HG03045 (cell line): ENCODE measurements around the gene ZBTB11.
"Not testable (repeated sequence)": the region's sequence is repeated elsewhere in the genome, so short reads cannot be mapped to it uniquely, and the experiment has no call there.

ENCODE experiments used
- ATAC-seq: cut with Tn5 transposase; IDR thresholded peaks from one replicate; pipeline ENCODE4 v1.9.1; 2021; ENCODE audit warnings: mild to moderate bottlenecking, moderate library complexity; ENCODE audit not compliant: unreplicated experiment

The ZBTB11 gene

DNA sequence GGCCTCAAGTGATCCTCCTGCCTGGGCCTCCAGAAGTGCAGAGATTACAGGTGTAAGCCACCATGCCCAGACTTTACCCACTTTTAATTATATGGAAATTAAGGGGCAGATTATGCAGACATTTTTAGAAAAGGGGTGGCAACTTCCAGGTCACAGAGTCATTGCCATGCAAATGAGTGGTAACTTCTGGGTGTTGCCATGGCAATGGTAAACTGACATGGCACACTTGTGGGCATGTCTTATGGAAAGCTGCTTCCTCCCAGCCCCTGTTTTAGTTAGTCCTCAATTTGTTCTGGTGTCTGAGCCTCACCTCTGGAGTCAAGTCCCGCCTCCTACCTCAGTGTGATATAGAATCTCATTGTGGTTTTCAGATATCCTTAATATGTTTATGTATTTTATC, 53.3 kb downstream of the ZBTB11 start:
- no peak for ATAC-seq

DNA sequence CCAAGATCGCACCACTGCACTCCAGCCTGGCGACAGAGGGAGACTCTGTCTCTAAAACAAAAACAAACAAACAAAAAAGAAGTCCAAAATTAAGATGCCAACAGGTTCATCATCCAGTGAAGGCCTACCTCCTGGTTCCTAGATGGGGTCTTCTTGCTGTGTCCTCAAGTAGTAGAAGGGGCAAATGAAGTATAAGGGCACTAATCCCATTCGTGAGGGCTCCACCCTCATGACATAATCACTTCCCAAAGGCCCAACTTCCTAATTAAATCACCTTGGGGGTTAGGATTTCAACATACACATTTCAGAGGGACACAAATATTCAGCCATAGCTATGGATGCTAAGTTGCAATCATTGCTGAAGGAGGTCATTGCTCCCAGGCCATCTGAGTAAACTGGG, 57.2 kb downstream of the ZBTB11 start:
- no peak for ATAC-seq

DNA sequence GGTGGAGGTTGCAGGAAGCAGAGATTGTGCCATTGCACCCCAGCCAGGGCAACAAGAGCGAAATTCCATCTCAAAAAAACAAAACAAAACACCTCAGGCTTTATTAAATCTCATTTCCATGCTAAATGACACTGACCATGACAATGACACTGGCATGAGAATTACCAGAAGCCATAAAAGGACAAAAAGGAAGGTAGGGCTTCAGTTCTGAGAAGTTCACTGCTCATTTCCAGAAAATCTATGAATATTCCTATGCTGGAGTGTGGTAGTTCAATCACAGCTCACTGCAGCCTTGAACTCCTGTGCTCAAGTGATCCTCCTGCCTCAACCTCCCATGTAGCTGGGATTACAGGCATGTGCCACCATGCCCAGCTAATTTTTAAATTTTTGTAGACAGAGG, 58.2 kb downstream of the ZBTB11 start:
- no peak for ATAC-seq

DNA sequence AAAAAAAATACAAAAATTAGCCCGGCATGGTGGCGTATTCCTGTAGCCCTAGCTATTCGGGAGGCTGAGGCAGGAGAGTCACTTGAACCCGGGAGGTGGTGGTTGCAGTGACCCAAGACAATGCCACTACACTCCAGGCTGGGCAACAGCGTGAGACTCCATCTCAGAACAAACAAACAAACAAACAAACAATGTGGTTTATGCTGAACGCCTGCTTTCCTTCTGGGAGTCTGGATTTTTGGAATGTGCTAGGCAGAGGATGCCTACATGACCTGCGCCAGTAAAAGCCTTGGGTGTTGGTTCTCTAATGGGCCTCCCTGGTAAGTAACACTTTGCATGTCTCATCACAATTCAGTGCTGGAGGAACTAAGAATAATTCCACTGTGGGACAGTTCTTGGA, 59.5 kb downstream of the ZBTB11 start:
- ATAC-seq: no peak

DNA sequence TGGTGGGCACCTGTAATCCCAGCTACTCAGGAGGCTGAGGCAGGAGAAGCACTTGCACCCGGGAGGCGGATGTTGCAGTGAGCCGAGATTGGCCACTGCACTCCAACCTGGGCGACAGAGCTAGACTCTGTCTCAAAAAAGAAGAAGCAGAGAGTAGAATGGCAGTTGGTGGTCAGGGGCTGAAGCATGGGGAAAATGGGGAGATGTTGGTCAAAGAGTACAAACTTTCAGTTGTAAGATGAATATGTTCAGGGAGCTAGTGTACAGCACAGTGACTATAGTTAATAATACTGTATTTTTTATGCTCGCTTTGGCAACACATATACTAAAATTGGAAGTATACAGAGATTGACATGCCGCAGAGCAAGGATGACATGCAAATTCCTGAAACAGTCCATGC, 61.4 kb downstream of the ZBTB11 start:
- no peak for ATAC-seq

DNA sequence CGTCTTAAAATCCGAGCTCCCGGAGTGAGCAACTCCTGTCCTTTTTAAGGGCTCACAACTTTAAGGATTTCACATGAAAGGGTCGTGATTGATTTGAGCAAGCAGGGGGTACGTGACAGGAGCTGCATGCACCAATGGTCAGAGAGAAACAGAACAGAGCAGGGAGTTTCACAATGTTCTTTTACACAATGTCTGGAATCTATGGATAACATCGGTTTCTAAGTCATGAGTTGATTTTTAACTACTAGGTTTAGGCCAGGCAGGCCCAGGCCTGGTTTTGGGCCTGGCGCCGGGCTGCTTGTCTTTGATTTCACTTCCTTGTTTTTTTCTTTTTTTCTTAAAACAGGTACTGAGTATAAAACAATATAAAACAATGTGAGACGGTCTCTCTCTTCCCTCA, 63.9 kb downstream of the ZBTB11 start:
- ATAC-seq: not testable (repeated sequence)

DNA sequence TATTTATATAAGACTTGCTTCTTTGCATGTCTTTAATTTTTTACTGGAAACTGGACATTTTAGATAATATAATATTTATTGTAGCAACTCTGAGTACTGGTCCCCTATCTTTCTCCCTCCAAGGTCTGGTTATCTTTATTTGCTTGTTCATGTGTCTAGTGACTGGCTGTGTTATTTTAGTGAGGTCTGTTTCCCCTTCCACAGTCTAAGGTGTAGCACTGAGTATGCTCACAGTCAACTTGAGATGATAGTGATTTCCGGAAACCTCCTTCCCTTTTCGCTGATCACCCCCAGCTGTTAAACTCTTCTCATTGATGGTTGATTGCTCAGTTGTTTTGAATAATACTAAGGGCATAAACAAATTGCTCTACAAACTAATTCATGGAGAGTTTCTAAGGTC, 65.9 kb downstream of the ZBTB11 start:
- no peak for ATAC-seq

DNA sequence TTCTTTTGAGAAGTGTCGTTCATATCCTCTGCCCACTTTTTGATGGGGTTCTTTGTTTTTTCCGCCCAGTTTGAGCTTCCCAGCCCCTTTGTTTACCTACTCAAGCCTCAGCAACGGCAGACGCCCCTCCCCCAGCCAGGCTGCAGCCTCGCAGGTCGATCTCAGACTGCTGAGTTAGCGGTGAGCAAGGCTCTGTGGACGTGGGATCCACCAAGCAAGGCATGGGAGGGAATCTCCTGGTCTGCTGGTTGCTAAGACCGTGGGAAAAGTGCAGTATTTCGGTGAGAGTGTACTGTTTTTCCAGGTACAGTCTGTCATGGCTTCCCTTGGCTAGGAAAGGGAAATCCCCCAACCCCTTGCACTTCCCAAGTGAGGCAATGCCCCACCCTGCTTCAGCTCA, 71.5 kb downstream of the ZBTB11 start:
- not testable (repeated sequence) for ATAC-seq

DNA sequence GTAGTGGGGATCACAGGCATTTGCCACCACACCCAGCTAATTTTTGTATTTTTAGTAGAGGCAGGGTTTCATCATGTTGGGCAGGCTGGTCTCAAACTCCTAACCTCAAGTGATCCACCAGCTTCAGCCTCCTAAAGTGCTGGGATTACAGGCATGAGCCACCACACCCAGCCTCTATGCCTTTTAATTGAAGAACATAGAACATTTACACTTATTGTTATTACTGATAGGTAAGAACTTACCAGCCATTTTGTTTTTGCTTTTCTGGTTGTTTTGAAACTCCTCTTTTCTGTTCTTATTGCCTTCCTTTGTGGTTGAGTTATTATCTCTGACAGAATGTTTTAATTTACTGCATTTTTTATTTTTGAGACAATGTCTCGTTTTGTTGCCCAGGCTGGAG, 73.7 kb downstream of the ZBTB11 start:
- no peak for ATAC-seq

DNA sequence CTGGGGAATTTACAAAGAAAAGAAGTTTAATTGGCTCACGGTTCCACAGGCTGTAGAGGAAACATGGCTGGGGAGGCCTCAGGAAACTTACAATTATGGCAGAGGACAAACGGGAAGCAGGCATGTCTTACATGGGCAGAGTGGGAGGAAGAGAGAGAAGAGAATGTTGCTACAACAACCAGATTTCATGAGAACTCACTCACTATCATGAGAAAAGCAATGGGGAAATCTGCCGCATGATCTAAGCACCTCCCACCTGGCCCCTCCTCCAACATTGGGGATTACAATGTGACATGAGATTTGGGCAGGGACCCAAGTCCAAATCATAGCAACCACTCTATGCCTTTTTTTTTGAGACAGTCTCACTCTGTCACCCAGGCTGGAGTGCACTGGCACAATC, 74.2 kb downstream of the ZBTB11 start:
- no peak for ATAC-seq
